HUES6 (cell line): ENCODE measurements around the gene MEPE.

ENCODE experiments used
- H3K27ac ChIP-seq: 2 replicates; pipeline ENCODE4 v1.7.0; 2013; ENCODE audit warnings: low read depth, mild to moderate bottlenecking, low read length, inconsistent platforms
- H3K27me3 ChIP-seq: 2 replicates; pipeline ENCODE4 v1.6.1; 2013; ENCODE audit warnings: low read length; ENCODE audit not compliant: control insufficient read depth, insufficient read depth
- H3K36me3 ChIP-seq: 2 replicates; pipeline ENCODE4 v1.6.1; 2013; ENCODE audit warnings: low read length; ENCODE audit not compliant: control insufficient read depth, insufficient read depth
- H3K4me1 ChIP-seq: 2 replicates; pipeline ENCODE4 v1.6.1; 2013; ENCODE audit warnings: low read length; ENCODE audit not compliant: control insufficient read depth, insufficient read depth
- H3K4me3 ChIP-seq: 2 replicates; pipeline ENCODE4 v1.5.1; 2013; ENCODE audit warnings: low read depth, low read length
- H3K9ac ChIP-seq: one replicate; pipeline ENCODE4 v1.6.1; 2013; ENCODE audit warnings: mild to moderate bottlenecking, low read length
- H3K9me3 ChIP-seq: 2 replicates; pipeline ENCODE4 v1.6.1; 2013; ENCODE audit warnings: low read depth, low read length; ENCODE audit not compliant: control insufficient read depth, insufficient read depth

MEPE gene

DNA sequence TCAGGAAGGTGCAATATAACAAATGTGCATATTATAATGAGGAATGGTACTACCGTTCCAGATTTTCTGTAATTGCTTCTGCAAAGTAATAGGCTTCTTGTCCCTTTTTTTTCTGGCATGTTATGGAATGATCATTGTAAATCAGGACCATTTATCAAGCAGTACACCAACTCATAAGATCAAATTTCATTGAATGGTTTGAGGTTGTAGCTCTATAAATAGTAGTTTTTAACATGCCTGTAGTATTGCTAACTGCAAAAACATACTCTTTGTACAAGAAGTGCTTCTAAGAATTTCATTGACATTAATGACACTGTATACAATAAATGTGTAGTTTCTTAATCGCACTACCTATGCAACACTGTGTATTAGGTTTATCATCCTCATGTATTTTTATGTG lies 20.8 kb upstream of the MEPE start:
- no peaks in the 10 kb centered on the region; the same call in 1 of the 2 replicates for H3K9me3 ChIP-seq
- no peak overlapping the region for H3K4me3 ChIP-seq
- no peak overlapping the region for H3K27ac ChIP-seq
- H3K9ac ChIP-seq, result no peak overlapping the region
- no peaks in the 10 kb centered on the region for H3K27me3 ChIP-seq
- H3K4me1 ChIP-seq, result no peaks in the 10 kb centered on the region
- H3K36me3 ChIP-seq, result no peaks in the 10 kb centered on the region

DNA sequence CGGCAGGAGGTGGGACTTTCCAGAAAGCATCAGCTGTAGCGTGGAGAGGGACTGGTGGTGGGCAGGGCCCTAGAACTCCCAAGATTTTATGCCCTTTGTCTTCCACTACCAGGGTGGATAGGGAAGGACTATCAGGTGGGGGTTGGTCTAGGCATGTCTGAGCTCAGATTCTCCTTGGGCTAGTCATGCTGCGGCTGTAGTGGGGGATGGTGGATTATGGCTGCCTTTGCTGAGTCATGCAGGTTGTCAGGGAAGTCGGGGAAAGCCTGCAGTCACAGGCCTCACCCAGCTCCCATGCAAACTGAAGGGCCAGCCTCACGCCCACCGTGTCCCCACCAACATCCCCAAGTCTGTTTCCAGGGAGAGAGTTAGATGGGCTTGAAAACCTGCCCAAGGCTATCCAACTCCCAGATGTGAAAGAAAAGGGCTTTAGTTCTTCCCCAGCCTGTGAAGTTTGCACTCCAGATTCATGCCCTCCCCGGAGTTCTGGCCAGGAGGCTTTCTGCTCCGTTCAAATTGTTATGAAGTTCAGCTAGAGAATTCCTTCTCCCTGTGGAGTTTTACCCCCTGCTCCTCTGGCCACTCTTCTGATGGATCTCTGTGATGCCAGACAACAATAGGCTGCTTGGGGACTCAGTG lies 13.4 kb upstream of the MEPE start:
- Histone ChIP-seq H3K9ac (peak overlapping the region; percentile 45), H3K9me3 (peaks cover 13% of the 10 kb centered on the region), H3K27me3 (no peaks in the 10 kb centered on the region), H3K36me3 (no peaks in the 10 kb centered on the region), H3K4me3 (no peak overlapping the region; the same call in 1 of the 2 replicates), H3K27ac (peak overlapping the region; percentile 81; the same call in 1 of the 2 replicates), H3K4me1 (peaks cover 14% of the 10 kb centered on the region)

DNA sequence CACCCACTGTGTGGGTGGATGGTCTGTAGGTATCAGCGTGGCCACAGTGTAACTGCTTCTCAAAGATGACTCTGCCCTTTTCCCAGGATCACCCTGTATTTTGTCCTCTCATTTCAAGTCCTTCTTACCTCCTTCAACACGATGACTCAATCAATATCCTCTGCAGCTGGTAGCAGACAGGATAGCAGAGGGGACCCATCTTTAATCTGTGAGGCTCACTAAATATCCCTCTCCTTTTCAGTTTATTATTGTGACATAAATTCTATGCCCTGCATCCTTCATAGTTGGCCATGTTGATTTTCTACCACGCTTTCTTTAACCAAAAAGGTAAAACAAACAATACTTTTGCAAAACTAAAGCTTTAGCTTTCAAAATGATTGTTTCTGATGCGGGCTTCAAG lies 9.6 kb upstream of the MEPE start:
- H3K4me1 ChIP-seq, result peaks cover 14% of the 10 kb centered on the region

DNA sequence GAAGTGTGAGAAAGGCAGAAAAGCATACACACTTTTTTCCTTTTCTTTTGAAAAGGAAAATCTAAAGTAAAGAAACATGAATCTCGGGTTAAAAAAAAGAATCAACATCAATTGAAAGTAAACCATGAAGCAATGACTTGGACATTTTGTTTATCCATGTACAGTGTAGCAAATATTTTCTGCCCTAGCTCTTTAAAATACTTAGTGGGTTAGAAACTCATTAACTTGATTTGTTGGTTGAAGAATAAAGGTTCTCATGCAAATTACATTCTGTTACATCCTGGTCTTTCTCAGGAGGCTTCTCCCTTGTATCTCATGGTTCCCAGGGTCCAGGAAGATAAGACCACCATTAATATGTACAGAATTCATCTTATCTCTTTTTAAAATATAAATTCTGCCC lies 9.0 kb upstream of the MEPE start:
- Histone ChIP-seq H3K36me3 (no peaks in the 10 kb centered on the region), H3K4me1 (peaks cover 13% of the 10 kb centered on the region), H3K27me3 (no peaks in the 10 kb centered on the region), H3K27ac (no peak overlapping the region), H3K4me3 (no peak overlapping the region), H3K9me3 (no peaks in the 10 kb centered on the region), H3K9ac (no peak overlapping the region)

More for the DNA sequence above, 9.6 kb upstream of the MEPE start:
- Histone ChIP-seq H3K27ac (no peak overlapping the region), H3K9ac (no peak overlapping the region), H3K27me3 (no peaks in the 10 kb centered on the region), H3K36me3 (no peaks in the 10 kb centered on the region), H3K9me3 (peaks cover 1% of the 10 kb centered on the region; the same call in 1 of the 2 replicates), H3K4me3 (no peak overlapping the region)

DNA sequence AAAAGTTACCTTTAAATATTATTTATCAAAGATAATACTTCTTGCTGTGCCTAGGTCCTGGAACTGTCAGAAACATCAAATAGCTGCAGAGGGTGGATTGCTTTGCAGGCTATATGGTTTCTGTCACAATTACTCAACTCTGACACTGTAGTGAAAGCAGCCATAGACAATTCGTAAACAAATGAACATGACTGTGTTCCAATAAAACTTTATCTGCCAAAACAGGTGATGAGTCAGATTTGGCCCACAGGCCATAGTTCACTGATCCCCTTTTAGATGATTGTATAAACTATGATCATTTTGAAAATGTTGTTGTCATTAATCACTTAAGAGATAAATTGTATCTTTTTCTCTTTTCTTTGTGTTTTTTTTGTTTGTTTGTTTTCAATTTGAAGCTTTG lies 8.4 kb upstream of the MEPE start:
- Histone ChIP-seq H3K9me3 (no peaks in the 10 kb centered on the region), H3K27ac (no peak overlapping the region), H3K4me1 (peaks cover 7% of the 10 kb centered on the region), H3K9ac (no peak overlapping the region), H3K4me3 (no peak overlapping the region), H3K36me3 (no peaks in the 10 kb centered on the region), H3K27me3 (no peaks in the 10 kb centered on the region)

DNA sequence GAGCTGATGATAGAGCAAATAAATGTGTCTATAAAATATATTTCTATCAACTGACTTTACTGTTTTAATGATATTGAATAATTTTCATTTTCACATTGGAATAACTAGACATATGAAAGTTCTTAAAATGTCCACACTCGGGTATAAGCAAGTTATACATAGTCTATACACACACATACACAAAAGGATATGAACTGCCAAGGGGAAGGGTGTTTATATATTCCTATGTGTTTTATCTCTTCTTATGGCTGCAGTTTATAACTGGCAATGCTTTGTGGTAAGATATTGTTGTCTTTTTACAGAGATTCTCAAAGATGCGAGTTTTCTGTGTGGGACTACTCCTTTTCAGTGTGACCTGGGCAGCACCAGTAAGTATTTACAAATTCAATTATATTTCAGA lies 1.6 kb downstream of the MEPE start:
- H3K36me3 ChIP-seq, result no peaks in the 10 kb centered on the region
- H3K9ac ChIP-seq, result no peak overlapping the region

DNA sequence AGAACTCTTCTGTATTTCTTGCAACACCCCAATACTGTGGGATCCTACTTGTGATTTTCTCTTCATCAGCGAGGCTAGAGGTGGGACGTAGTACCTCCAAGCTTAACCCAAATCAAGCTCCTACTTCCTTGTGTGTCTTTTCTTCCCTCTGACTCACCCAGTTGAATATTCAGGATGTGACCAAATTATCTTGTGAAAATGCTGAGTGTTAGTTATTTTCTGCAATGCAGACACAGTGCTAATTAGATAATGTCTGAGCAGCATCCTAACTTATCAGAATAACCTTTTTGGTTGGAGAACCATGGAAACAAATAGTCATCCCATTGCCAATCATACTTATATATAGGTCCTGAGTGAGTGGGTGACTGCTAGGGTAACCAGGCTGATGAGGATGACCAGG lies 2.4 kb downstream of the MEPE start:
- H3K9me3 ChIP-seq, result no peaks in the 10 kb centered on the region
- H3K9ac ChIP-seq, result no peak overlapping the region
- H3K27ac ChIP-seq, result no peak overlapping the region
- H3K4me1 ChIP-seq, result peaks cover 15% of the 10 kb centered on the region
- no peaks in the 10 kb centered on the region for H3K36me3 ChIP-seq
- no peak overlapping the region for H3K4me3 ChIP-seq
- H3K27me3 ChIP-seq, result no peaks in the 10 kb centered on the region

More for the DNA sequence above, 1.6 kb downstream of the MEPE start:
- Histone ChIP-seq H3K4me1 (peaks cover 15% of the 10 kb centered on the region), H3K27ac (no peak overlapping the region), H3K27me3 (no peaks in the 10 kb centered on the region), H3K9me3 (no peaks in the 10 kb centered on the region), H3K4me3 (no peak overlapping the region)

DNA sequence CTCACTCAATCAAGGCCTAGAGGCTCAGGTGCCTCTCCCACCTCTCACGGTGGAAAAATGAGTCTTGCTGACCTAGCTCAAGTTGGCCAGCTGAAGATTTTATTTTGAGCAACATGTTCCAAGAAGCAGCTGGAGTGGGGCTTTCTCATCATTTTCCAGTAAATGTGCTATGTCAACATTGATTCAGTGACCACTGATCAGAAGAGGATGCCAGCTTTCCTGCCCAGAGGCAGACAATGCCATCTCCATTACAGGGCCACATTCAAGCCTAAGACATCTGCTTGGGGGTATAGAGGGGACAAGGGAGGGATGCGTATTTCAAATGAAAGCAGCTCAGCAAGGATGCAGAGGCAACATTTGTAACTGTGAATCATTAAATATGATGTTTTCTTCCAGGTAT lies 3.0 kb downstream of the MEPE start:
- no peak overlapping the region for H3K4me3 ChIP-seq
- H3K27ac ChIP-seq, result no peak overlapping the region
- no peak overlapping the region for H3K9ac ChIP-seq
- H3K9me3 ChIP-seq, result no peaks in the 10 kb centered on the region
- peaks cover 15% of the 10 kb centered on the region for H3K4me1 ChIP-seq
- no peaks in the 10 kb centered on the region for H3K36me3 ChIP-seq
- no peaks in the 10 kb centered on the region for H3K27me3 ChIP-seq

DNA sequence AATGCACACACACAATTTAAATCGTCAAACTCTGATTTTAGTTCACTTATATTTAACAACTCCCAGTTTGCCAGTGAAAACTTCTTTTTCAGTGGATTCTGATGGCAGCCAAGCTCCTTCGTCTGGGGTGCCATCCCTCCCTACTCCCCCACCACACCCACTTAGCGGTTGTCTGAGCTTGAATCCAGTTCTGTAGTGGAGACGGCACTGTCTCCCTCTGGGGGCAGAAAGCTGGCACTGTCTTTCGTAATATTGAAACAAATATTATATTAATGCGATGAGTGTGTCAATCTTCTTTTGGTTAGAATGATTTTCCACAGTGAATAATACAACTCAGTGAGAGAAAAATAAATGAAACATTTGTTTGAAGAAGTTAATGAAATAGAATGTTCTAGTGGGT lies 5.4 kb downstream of the MEPE start:
- Histone ChIP-seq H3K27me3 (no peaks in the 10 kb centered on the region), H3K4me3 (no peak overlapping the region), H3K9ac (no peak overlapping the region), H3K27ac (no peak overlapping the region), H3K4me1 (peaks cover 15% of the 10 kb centered on the region), H3K9me3 (no peaks in the 10 kb centered on the region), H3K36me3 (no peaks in the 10 kb centered on the region)

DNA sequence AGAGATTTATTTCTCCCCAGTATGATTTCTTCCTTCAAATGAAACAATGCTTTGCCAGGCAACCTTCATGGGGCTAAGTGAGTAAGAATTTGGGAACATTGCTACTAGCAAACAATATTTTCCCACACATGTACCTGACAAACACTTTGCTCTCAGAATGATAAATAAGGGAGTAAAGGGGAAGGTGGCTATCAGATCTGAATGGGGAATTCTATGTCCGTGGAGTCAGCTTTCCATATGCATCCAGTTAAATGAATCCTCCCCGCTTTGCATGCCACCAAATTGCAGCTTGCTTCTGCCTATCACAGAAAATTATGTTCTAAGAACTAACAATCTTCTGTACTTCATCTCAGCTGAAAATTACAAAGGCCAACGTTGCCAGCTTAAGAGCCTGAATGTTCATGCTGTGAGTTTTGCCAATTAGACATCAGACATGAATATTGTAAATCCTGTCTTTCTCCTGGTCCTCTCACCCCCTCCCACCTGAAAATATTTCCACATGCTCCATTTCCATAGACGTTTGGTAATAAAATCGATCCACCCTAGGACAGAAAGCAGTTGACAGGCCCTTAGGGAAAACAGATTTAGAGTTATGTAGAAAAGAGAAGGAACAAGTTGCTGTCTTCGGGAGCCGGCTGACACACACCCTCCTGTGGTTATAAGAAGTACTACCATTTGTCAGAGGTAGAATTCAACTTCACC lies 6.3 kb downstream of the MEPE start:
- H3K27ac ChIP-seq, result no peak overlapping the region
- peaks cover 15% of the 10 kb centered on the region for H3K4me1 ChIP-seq
- no peaks in the 10 kb centered on the region for H3K27me3 ChIP-seq

DNA sequence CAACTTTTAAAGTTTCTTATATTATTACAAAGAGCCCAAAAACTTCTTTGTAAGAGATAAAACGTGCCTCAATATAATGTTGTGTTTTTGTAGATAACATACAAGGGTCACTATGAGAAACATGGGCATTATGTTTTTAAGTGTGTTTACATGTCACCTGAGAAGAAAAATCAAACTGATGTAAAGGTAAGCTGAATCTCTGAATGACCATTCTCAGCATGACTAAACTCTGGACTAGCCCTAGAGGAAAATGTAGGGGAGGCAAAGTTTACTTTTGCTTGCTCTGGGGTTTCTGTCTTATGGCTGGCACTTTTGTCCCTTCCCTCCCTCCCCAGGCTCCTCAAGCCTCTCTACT lies 6.8 kb downstream of the MEPE start:
- no peaks in the 10 kb centered on the region for H3K27me3 ChIP-seq
- no peak overlapping the region for H3K27ac ChIP-seq
- H3K36me3 ChIP-seq, result no peaks in the 10 kb centered on the region
- peaks cover 15% of the 10 kb centered on the region for H3K4me1 ChIP-seq
- H3K9me3 ChIP-seq, result no peaks in the 10 kb centered on the region
- no peak overlapping the region for H3K4me3 ChIP-seq
- H3K9ac ChIP-seq, result no peak overlapping the region

More for the DNA sequence above, 6.3 kb downstream of the MEPE start:
- Histone ChIP-seq H3K4me3 (no peak overlapping the region), H3K9me3 (no peaks in the 10 kb centered on the region), H3K9ac (no peak overlapping the region), H3K36me3 (no peaks in the 10 kb centered on the region)
